G401 (cell line): Measurements from ENCODE around the gene ERG28. TPM values are rescaled to one million over a fixed set of nuclear protein-coding genes. Genes with fewer than 3 reads are reported as not detected.

Experiments used
- DNase-seq: peaks from one replicate; pipeline ENCODE4 v3.0.0-alpha.2; 2015; ENCODE audit warnings: low spot score
- in situ Hi-C: cut with HindIII; loops from 2 replicates; pipeline ENCODE4 v1.10.0; 2016; ENCODE audit warnings: low sequenced_read_pairs, mixed read lengths
- total RNA-seq: library from RNA; depleted of rRNA; stranded (reverse); fragments of >200 nt; shearing (Covaris generic); gene quantifications from 2 replicates; pipeline ENCODE4 v1.2.3, GENCODE V29; 2014

ERG28 gene
- total RNA-seq, 1 experiment from 2014 or later, result 16.6 TPM

- DNase-seq, result peak; percentile 10
- in situ Hi-C loops, result no loop called here
Observed at GRCh38 chr14:75667099-75667765, 6.6 kb upstream of the ERG28 start.

GRCh38 chr14:75662966-75663365, 2.3 kb upstream of the ERG28 start:
- no peak for DNase-seq
- in situ Hi-C loops, result no loop called here

- DNase-seq, result no peak
Observed at GRCh38 chr14:75661499-75661814, 781 bp upstream of the ERG28 start.

GRCh38 chr14:75660238-75660629, 442 bp downstream of the ERG28 start:
- no peak for DNase-seq
- in situ Hi-C loops, result no loop called here

More at GRCh38 chr14:75661499-75661814, 781 bp upstream of the ERG28 start:
- in situ Hi-C loops, result no loop called here

- DNase-seq, result no peak
- in situ Hi-C loops, result no loop called here
Observed at GRCh38 chr14:75658957-75659356, 1.7 kb downstream of the ERG28 start.

GRCh38 chr14:75657331-75657730, 3.3 kb downstream of the ERG28 start:
- in situ Hi-C loops, result no loop called here
- DNase-seq, result no peak

GRCh38 chr14:75655235-75655634, 5.4 kb downstream of the ERG28 start:
- in situ Hi-C loops, result no loop called here
- DNase-seq, result no peak

GRCh38 chr14:75654127-75654732, 6.4 kb downstream of the ERG28 start:
- in situ Hi-C loops, result no loop called here
- DNase-seq, result peak; percentile 81

GRCh38 chr14:75653563-75653962, 7.1 kb downstream of the ERG28 start:
- no peak for DNase-seq
- in situ Hi-C loops, result no loop called here

GRCh38 chr14:75650253-75651058, 10.2 kb downstream of the ERG28 start:
- DNase-seq, result no peak
- in situ Hi-C loops, result no loop called here

GRCh38 chr14:75649773-75650172, 10.9 kb downstream of the ERG28 start:
- DNase-seq, result no peak
- in situ Hi-C loops, result no loop called here

GRCh38 chr14:75649337-75649736, 11.3 kb downstream of the ERG28 start:
- in situ Hi-C loops, result no loop called here
- no peak for DNase-seq

GRCh38 chr14:75648066-75648838, 12.4 kb downstream of the ERG28 start:
- in situ Hi-C loops, result no loop called here
- DNase-seq, result no peak

- in situ Hi-C loops, result no loop called here
- DNase-seq, result no peak
Observed at GRCh38 chr14:75647640-75648039, 13.0 kb downstream of the ERG28 start.

- in situ Hi-C loops, result no loop called here
- DNase-seq, result no peak
Observed at GRCh38 chr14:75646762-75647161, 13.9 kb downstream of the ERG28 start.

- no peak for DNase-seq
- in situ Hi-C loops, result no loop called here
Observed at GRCh38 chr14:75645056-75645455, 15.6 kb downstream of the ERG28 start.

- no peak for DNase-seq
- in situ Hi-C loops, result no loop called here
Observed at GRCh38 chr14:75643985-75644384, 16.7 kb downstream of the ERG28 start.

GRCh38 chr14:75640876-75641275, 19.8 kb downstream of the ERG28 start:
- DNase-seq, result no peak
- in situ Hi-C loops, result no loop called here

- DNase-seq, result peak; percentile 78
- in situ Hi-C loops, result no loop called here
Observed at GRCh38 chr14:75636100-75636692, 24.5 kb downstream of the ERG28 start.
